HepG2 (cell line): ENCODE measurements around the gene SPRYD4. TPM values are rescaled to one million over a fixed set of nuclear protein-coding genes. Genes with fewer than 3 reads are reported as not detected.

ENCODE experiments used
- BHLHE40 ChIP-seq: IDR thresholded peaks from 2 replicates; pipeline ENCODE4 v1.6.1; 2011; ENCODE audit warnings: low read length, improper control_type of control experiment
- CREM ChIP-seq, 2 experiments: sonication (generic) in 1 of 2; formaldehyde crosslinking in 1 of 2; IDR thresholded peaks; 2 replicates each; pipeline versions ENCODE4 v1.4.0 to v1.6.1; 2016 to 2020; ENCODE audit warnings: antibody characterized with exemption in 1 of 2, mild to moderate bottlenecking in 1 of 2, missing genetic modification reagents in 1 of 2
- DMTF1 ChIP-seq: sonication (generic); formaldehyde crosslinking; IDR thresholded peaks from 2 replicates; pipeline ENCODE4 v1.4.0; 2020; ENCODE audit warnings: mild to moderate bottlenecking, missing genetic modification reagents
- ETV6 ChIP-seq: sonication (generic); formaldehyde crosslinking; conservative IDR thresholded peaks from 2 replicates; pipeline ENCODE4 v1.4.0; 2020; ENCODE audit warnings: missing genetic modification reagents
- FLYWCH1 ChIP-seq: sonication (generic); formaldehyde crosslinking; IDR thresholded peaks from 2 replicates; pipeline ENCODE4 v1.8.1; 2023; ENCODE audit warnings: mild to moderate bottlenecking, missing genetic modification reagents
- FOXK2 ChIP-seq: fragments of 450-650 bp; IDR thresholded peaks from 2 replicates; pipeline ENCODE4 v1.6.1; 2016
- NFKBIZ ChIP-seq: IDR thresholded peaks from 2 replicates; pipeline ENCODE4 v1.6.1; 2018; ENCODE audit warnings: missing genetic modification reagents, missing compliant biosample characterization
- PBX3 ChIP-seq: sonication (generic); formaldehyde crosslinking; IDR thresholded peaks from 2 replicates; pipeline ENCODE4 v1.8.1; 2023; ENCODE audit warnings: missing genetic modification reagents, inconsistent platforms, borderline replicate concordance
- PLRG1 ChIP-seq: fragments of 450-650 bp; conservative IDR thresholded peaks from 2 replicates; pipeline ENCODE4 v1.6.1; 2016
- POGZ ChIP-seq: sonication (generic); formaldehyde crosslinking; IDR thresholded peaks from 2 replicates; pipeline ENCODE4 v1.4.0; 2020; ENCODE audit warnings: mild to moderate bottlenecking, missing genetic modification reagents
- ZBTB33 ChIP-seq: sonication (generic); formaldehyde crosslinking; IDR thresholded peaks from 2 replicates; pipeline ENCODE4 v1.4.0; 2020; ENCODE audit warnings: missing genetic modification reagents
- ZHX1 ChIP-seq: sonication (generic); formaldehyde crosslinking; IDR thresholded peaks from 2 replicates; pipeline ENCODE4 v1.8.1; 2022; ENCODE audit warnings: low read depth, mild to moderate bottlenecking, missing genetic modification reagents
- ZNF33B ChIP-seq: sonication (generic); formaldehyde crosslinking; IDR thresholded peaks from 2 replicates; pipeline ENCODE4 v1.5.1; 2020; ENCODE audit warnings: mild to moderate bottlenecking, missing genetic modification reagents
- ZNF530 ChIP-seq: sonication (generic); formaldehyde crosslinking; IDR thresholded peaks from 2 replicates; pipeline ENCODE4 v1.5.0; 2020; ENCODE audit warnings: low read depth, mild to moderate bottlenecking, missing genetic modification reagents
- ZNF543 ChIP-seq: sonication (generic); formaldehyde crosslinking; IDR thresholded peaks from 2 replicates; pipeline ENCODE4 v1.4.0; 2020; ENCODE audit warnings: mild to moderate bottlenecking, missing genetic modification reagents
- ZNF564 ChIP-seq: sonication (generic); formaldehyde crosslinking; IDR thresholded peaks from 2 replicates; pipeline ENCODE4 v1.8.1; 2023; ENCODE audit warnings: mild to moderate bottlenecking, missing genetic modification reagents
- ZNF597 ChIP-seq: sonication (generic); formaldehyde crosslinking; IDR thresholded peaks from 2 replicates; pipeline ENCODE4 v1.5.0; 2020; ENCODE audit warnings: missing genetic modification reagents
- ZNF7 ChIP-seq: IDR thresholded peaks from 2 replicates; pipeline ENCODE4 v1.6.1; 2016; ENCODE audit warnings: missing biosample characterization, missing genetic modification reagents
- polyA plus RNA-seq, 8 experiments: library from polyadenylated mRNA; depleted of rRNA in 3 of 8; stranded (reverse) in 7 of 8; unstranded in 1 of 8; fragments of >200 nt; fragmentation: Illumina TruSeq in 4 of 8; extraction: Trizol in 4 of 8; gene quantifications; 2 replicates each; pipeline versions ENCODE4 v1.2.1 to v1.2.3, GENCODE V29; 2011 to 2016; ENCODE audit warnings: low read depth in 4 of 8, missing spikeins in 1 of 8, mixed read lengths in 1 of 8; ENCODE audit not compliant: insufficient read depth in 1 of 8
- total RNA-seq, 5 experiments: library from RNA; depleted of rRNA; stranded (reverse); fragments of >200 nt; fragmentation: Illumina TruSeq; extraction: Trizol; gene quantifications; 2 replicates each; pipeline ENCODE4 v1.2.3, GENCODE V29; 2016; ENCODE audit warnings: low read depth in 1 of 5

Gene SPRYD4
- total and polyA plus RNA-seq, 2 of the 13 experiments (the other 11 are each of a cell fraction or from before 2014, with no cell fraction given), result 3.9 to 4.5 TPM

- peak; percentile 71 for TF ChIP-seq BHLHE40
- TF ChIP-seq ZNF564, result peak; percentile 74
- no peak for TF ChIP-seq NFKBIZ
- TF ChIP-seq ETV6 (CRISPR knock-in tag), result no peak; the same call in 1 of the 2 replicates
- TF ChIP-seq POGZ (CRISPR knock-in tag), result peak; percentile 78
- TF ChIP-seq FOXK2, result no peak
- TF ChIP-seq ZNF7 (CRISPR knock-in tag), result no peak
- 0 out of 2 replicates have a peak, but pooled peaks have one; percentile 8 for TF ChIP-seq CREM (IDR thresholded peaks at IDR 0.05)
- TF ChIP-seq CREM (CRISPR knock-in tag; IDR thresholded peaks at IDR 0.05), result no peak
- no peak for TF ChIP-seq ZNF33B
- no peak for TF ChIP-seq ZNF530 (CRISPR knock-in tag)
- 0 out of 2 replicates have a peak, but pooled peaks have one; percentile 34 for TF ChIP-seq DMTF1 (CRISPR knock-in tag)
- peak; percentile 52; the same call in 1 of the 2 replicates for TF ChIP-seq ZHX1
- TF ChIP-seq PBX3 (CRISPR knock-in tag), result no peak
- TF ChIP-seq FLYWCH1, result no peak
- peak; percentile 53; the same call in 1 of the 2 replicates for TF ChIP-seq ZNF543 (CRISPR knock-in tag)
- no peak for TF ChIP-seq ZNF597 (CRISPR knock-in tag)
- TF ChIP-seq ZBTB33 (CRISPR knock-in tag), result no peak
- TF ChIP-seq PLRG1, result no peak
Observed at GRCh38 chr12:56448860-56449621, 19.3 kb upstream of the SPRYD4 start, which contains the start of gene TIMELESS (continued).
